ENCODE data around the gene DHPS. TPM values are rescaled to one million over a fixed set of nuclear protein-coding genes. Genes with fewer than 3 reads are reported as not detected.

Gene DHPS
- total RNA-seq, 1 experiment from 2014 or later: 69.1 TPM

GRCh38 chr19:12722566-12723380, 41.1 kb upstream of the DHPS start:
- DNase-seq: peak; percentile 91
- H3K36me3 Mint-ChIP-seq (ENCODE audit: insufficient read depth, unreplicated experiment): peaks cover 42% of the 10 kb centered on the region
- TF ChIP-seq, protein P1, sequence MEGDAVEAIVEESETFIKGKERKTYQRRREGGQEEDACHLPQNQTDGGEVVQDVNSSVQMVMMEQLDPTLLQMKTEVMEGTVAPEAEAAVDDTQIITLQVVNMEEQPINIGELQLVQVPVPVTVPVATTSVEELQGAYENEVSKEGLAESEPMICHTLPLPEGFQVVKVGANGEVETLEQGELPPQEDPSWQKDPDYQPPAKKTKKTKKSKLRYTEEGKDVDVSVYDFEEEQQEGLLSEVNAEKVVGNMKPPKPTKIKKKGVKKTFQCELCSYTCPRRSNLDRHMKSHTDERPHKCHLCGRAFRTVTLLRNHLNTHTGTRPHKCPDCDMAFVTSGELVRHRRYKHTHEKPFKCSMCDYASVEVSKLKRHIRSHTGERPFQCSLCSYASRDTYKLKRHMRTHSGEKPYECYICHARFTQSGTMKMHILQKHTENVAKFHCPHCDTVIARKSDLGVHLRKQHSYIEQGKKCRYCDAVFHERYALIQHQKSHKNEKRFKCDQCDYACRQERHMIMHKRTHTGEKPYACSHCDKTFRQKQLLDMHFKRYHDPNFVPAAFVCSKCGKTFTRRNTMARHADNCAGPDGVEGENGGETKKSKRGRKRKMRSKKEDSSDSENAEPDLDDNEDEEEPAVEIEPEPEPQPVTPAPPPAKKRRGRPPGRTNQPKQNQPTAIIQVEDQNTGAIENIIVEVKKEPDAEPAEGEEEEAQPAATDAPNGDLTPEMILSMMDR (IDR thresholded peaks at IDR 0.05; ENCODE audit: unreplicated experiment): no peak
- CTCF ChIA-PET: interaction anchor here (0.6 to 1.0 kb wide), 3 partner anchors 10 to 212 kb away, joined by 3 to 4 read pairs (median 4); no protein-coding TSS in a partner anchor
- intact Hi-C loops (cut with micrococcal nuclease; ENCODE audit: unreplicated experiment): no loop called here
- peak overlapping the region; percentile 96 for H3K4me3 Mint-ChIP-seq (ENCODE audit: low read depth, unreplicated experiment)
- H3K9me3 Mint-ChIP-seq (ENCODE audit: low read depth, unreplicated experiment): no peaks in the 10 kb centered on the region
- no peaks in the 10 kb centered on the region for H3K27me3 Mint-ChIP-seq (ENCODE audit: unreplicated experiment)
- BruUV-seq (replicated peaks): TSS peak; percentile 97
- H3K27ac Mint-ChIP-seq (ENCODE audit: unreplicated experiment): peak overlapping the region; percentile 89
- peaks cover 15% of the 10 kb centered on the region for H3K4me1 Mint-ChIP-seq (ENCODE audit: low read depth, unreplicated experiment)

DNA sequence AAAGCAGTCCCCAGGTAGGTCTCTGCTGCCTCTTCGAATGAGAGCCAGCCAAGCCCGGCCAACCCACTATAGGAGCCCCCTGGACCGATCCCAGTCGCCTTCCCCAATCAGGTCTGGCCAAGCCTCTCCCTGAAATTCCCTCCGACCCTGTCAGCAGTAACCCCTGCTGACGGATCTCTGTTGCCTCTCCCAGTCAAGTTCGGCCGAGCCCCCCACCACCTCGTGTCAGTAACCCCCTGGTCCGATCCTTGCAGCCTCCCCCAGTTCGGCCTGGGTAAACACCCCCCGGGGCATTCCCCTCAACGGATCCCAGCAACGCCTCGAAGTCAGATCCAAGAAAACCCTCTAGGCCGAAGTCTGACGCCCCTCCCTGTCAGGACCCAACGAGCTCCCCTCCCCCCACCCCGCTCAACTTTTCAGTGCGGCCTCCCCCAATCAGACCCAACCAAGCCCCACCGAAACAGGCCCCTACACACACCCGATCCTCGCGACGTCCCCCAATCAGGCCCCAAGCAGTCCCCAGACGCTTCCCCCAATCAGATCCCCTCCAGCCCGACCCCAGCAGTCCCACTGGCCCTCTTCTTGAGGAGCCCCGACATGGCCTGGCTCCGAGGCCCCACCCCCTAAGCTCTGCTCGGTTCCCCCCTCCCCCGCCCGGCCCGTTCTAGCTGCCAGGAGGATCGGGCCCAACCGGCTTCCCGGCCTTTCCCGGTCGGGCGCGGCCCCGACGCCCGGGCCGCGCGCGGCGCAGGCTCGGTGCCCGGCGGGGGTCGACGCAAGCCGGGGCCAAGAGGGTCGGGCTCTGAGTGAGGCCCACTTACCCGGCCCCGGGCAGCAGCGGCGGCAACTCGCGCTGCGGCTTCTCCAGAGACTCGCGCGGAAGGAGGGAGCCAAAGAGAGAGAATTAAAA, 40.2 kb upstream of the DHPS start:
- peaks cover 45% of the 10 kb centered on the region for H3K36me3 Mint-ChIP-seq (ENCODE audit: insufficient read depth, unreplicated experiment)
- intact Hi-C loops (cut with micrococcal nuclease; ENCODE audit: unreplicated experiment): no loop called here
- no TSS peak for BruUV-seq (replicated peaks)
- H3K27me3 Mint-ChIP-seq (ENCODE audit: unreplicated experiment): no peaks in the 10 kb centered on the region
- TF ChIP-seq, protein P1 (IDR thresholded peaks at IDR 0.05; ENCODE audit: unreplicated experiment): no peak
- CTCF ChIA-PET: interaction anchor here (0.6 to 1.0 kb wide), 5 partner anchors 11 to 996 kb away, joined by 3 to 6 read pairs (median 4); no protein-coding TSS in a partner anchor
- H3K27ac Mint-ChIP-seq (ENCODE audit: unreplicated experiment): peak overlapping the region; percentile 89
- DNase-seq: peak; percentile 50
- H3K4me1 Mint-ChIP-seq (ENCODE audit: low read depth, unreplicated experiment): peaks cover 15% of the 10 kb centered on the region
- no peaks in the 10 kb centered on the region for H3K9me3 Mint-ChIP-seq (ENCODE audit: low read depth, unreplicated experiment)
- H3K4me3 Mint-ChIP-seq (ENCODE audit: low read depth, unreplicated experiment): peak overlapping the region; percentile 96

DNA sequence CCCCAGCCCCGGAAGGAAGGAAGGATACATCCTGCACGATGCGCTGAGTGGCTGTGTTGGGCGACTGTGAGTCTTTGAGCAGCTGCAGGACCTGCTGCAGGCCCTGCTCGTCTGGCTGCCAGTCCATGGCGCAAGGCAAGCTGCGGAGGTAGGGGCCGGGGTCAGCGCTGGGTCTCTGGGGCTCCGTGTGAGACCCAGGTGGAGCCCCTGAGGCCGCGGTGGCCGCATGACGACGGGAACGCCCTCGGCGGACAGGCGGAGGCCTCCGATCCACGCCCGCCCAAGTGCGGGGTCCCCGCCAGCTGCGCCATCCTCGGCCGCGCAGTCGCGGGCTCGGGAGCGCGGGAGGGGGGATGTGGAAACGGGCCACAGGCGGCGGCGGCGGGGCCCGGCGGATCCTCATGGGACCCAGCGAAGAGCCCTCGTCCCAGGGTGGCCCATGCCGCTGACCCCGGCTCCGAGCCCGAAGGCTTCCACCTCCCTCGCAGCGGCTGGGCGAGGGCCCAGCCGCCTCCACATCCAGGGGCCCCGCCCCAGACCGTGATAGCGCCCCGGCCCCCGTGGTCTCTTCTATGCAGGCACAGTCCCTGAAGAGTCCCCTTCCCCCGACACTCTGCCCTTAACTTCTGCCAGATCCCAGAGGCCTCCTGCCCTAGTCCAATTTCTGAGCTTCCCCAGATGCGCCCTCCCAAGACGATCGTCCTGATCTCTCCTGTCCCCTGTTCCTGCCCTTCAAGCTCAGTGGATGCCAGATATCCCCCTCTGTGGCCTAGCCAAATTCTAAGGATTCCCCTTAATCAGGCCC, 39.4 kb upstream of the DHPS start:
- intact Hi-C loops (cut with micrococcal nuclease; ENCODE audit: unreplicated experiment): no loop called here
- Mint-ChIP-seq H3K27me3 (ENCODE audit: unreplicated experiment) (no peaks in the 10 kb centered on the region), H3K9me3 (ENCODE audit: low read depth, unreplicated experiment) (no peaks in the 10 kb centered on the region), H3K4me3 (ENCODE audit: low read depth, unreplicated experiment) (peak overlapping the region; percentile 96), H3K4me1 (ENCODE audit: low read depth, unreplicated experiment) (peaks cover 15% of the 10 kb centered on the region), H3K36me3 (ENCODE audit: insufficient read depth, unreplicated experiment) (peaks cover 52% of the 10 kb centered on the region), H3K27ac (ENCODE audit: unreplicated experiment) (peak overlapping the region; percentile 89)
- TF ChIP-seq, protein P1 (IDR thresholded peaks at IDR 0.05; ENCODE audit: unreplicated experiment): no peak
- no peak for DNase-seq
- CTCF ChIA-PET: interaction anchor here (0.5 to 0.7 kb wide), 3 partner anchors 37 to 995 kb away, joined by 3 to 4 read pairs (median 3); no protein-coding TSS in a partner anchor
- no TSS peak for BruUV-seq (replicated peaks)

GRCh38 chr19:12720296-12720695, 38.6 kb upstream of the DHPS start:
- DNase-seq: no peak
- H3K27ac Mint-ChIP-seq (ENCODE audit: unreplicated experiment): no peak overlapping the region
- H3K4me3 Mint-ChIP-seq (ENCODE audit: low read depth, unreplicated experiment): peak overlapping the region; percentile 96
- peaks cover 52% of the 10 kb centered on the region for H3K36me3 Mint-ChIP-seq (ENCODE audit: insufficient read depth, unreplicated experiment)
- intact Hi-C loops (cut with micrococcal nuclease; ENCODE audit: unreplicated experiment): no loop called here
- no TSS peak for BruUV-seq (replicated peaks)
- peaks cover 15% of the 10 kb centered on the region for H3K4me1 Mint-ChIP-seq (ENCODE audit: low read depth, unreplicated experiment)
- no peaks in the 10 kb centered on the region for H3K9me3 Mint-ChIP-seq (ENCODE audit: low read depth, unreplicated experiment)
- H3K27me3 Mint-ChIP-seq (ENCODE audit: unreplicated experiment): no peaks in the 10 kb centered on the region
- CTCF ChIA-PET: no interaction called here
- TF ChIP-seq, protein P1 (IDR thresholded peaks at IDR 0.05; ENCODE audit: unreplicated experiment): no peak

Measured in Calu3 (cell line).